Measurements from ENCODE around the gene COPB1. TPM values are rescaled to one million over a fixed set of nuclear protein-coding genes. Genes with fewer than 3 reads are reported as not detected.

The COPB1 gene
- 97.0 to 124 TPM (median 122 TPM) in 5 replicates for total RNA-seq (2022; extraction: Qiagen RNA extraction; ENCODE audit: low read depth)

GRCh38 chr11:14499560-14500180 lies at the start of gene COPB1:
Gene COPB1, minus strand, starts transcription at chr11:14499811. Its CDS starts 883 bp downstream, at chr11:14498928.

GRCh38 chr11:14519917-14520746 lies 20.5 kb upstream of the COPB1 start, which contains the start of gene PSMA1:
Gene PSMA1, minus strand, starts transcription at chr11:14520386. Its CDS starts 87 bp downstream, at chr11:14520299.

Other genes starting within 250 kb of the COPB1 start
- gene RRAS2, start 140.6 kb downstream of the COPB1 start, total RNA-seq (2022; extraction: Qiagen RNA extraction; ENCODE audit: low read depth), result 47.8 to 56.8 TPM (median 51.9 TPM) in 5 replicates
- gene PSMA1, start 20.6 kb upstream of the COPB1 start, total RNA-seq (2022; extraction: Qiagen RNA extraction; ENCODE audit: low read depth), result 177 to 200 TPM (median 189 TPM) in 5 replicates
- gene PDE3B, start 144.0 kb upstream of the COPB1 start, total RNA-seq (2022; extraction: Qiagen RNA extraction; ENCODE audit: low read depth), result 1.8 to 2.2 TPM (median 2.1 TPM) in 5 replicates